ENCODE data around the gene CD247.

Gene CD247

DNA sequence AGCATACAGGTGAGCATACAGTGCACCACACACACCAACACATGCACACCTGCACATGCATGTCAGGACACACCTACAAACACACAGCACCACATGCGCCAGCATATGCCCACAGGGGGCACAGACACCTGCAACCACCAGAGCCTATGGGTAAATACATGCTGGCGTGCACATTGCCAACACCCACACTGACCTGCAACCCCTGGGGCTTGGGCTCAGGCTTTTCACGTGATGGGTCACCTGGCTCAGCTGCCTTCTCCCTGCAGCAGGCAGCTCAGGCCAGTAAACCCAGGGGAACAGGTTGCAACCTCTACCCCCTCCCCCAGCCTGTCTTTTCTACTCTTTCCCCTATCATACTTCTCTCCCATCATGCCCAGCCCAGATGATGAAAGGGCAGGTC, 8.1 kb downstream of the CD247 start:
- no peak for DNase-seq

GRCh38 chr1:167509587-167509986, 8.7 kb downstream of the CD247 start:
- no peak for DNase-seq

- DNase-seq, result no peak
Observed at GRCh38 chr1:167507719-167508118, 10.6 kb downstream of the CD247 start.

GRCh38 chr1:167504467-167504827, 13.9 kb downstream of the CD247 start:
- DNase-seq, result no peak

DNA sequence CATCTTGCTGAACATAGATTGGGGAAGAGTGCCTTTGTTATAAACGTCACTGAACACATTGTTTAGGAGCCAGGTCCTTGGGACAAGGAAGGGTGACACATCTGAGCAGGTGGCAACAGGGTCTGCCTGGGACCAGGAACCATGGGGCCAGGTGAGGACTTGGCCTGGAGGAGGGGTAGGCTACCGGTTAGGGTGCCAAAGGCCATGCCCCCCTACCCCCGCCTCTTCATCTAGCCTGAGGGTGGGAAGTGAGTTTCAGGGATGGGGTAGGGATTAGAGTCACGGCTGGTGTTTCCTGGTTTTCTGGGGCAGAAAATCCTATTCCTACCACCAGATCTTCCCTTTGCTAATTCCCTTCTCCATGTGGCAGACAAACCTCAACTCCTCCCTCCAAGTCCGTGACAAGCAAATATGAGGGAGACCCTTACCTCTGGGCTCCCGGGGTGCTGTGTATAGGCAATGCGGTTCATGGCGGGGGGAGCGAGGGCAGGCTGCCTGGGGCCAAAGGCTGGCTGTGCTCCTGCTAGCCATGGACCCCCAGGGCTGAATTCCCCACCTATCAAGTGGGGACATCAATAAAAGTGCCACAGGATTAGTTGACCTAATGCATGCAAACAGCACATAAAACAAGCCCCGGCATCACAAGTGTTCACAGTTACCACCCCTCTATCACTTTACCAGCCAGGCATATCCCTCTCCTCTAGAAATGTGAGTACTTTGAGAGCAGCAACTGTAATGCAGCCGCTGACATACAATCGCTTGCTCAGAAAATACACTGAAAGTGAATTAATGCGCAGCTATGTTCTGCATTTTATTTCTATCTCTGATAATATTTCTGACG, 14.5 kb downstream of the CD247 start:
- peak; percentile 59 for DNase-seq

- no peak for DNase-seq
Observed at GRCh38 chr1:167502719-167503462, 15.4 kb downstream of the CD247 start.

GRCh38 chr1:167502192-167502551, 16.2 kb downstream of the CD247 start:
- no peak for DNase-seq

DNA sequence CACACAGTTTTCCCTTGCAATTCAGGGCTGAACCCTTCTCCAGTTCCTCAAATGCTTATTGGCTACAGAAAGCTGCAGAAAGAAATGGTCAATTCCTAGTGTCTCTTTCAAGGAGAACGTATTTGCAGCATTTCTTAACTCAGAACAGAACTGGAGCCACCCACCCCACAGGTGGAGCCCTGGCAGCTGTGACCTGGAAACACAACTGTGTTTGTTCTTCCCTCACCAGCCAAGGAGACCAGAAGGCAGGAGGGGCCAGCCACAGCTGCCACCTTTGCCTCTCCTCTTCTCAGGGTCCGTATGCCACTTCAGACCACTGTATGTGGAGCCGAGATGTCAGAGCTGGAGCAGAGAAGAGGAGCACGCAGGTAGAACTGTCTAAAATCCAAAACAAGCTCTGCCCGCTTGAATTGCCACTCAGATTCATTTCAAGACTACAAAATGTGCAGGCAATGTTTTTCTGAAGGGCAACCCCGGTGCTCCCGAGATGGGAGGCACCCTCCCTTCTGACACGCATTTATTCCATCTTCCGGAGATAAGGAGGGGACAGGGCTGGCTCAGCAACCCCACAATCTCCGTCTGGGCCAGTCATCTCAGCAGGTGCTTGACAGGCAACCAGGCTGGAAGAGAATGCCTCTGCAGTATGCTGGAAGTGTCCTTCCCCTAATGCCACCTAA, 16.7 kb downstream of the CD247 start:
- DNase-seq, result no peak

- no peak for DNase-seq
Observed at GRCh38 chr1:167500283-167500860, 18.0 kb downstream of the CD247 start.

DNA sequence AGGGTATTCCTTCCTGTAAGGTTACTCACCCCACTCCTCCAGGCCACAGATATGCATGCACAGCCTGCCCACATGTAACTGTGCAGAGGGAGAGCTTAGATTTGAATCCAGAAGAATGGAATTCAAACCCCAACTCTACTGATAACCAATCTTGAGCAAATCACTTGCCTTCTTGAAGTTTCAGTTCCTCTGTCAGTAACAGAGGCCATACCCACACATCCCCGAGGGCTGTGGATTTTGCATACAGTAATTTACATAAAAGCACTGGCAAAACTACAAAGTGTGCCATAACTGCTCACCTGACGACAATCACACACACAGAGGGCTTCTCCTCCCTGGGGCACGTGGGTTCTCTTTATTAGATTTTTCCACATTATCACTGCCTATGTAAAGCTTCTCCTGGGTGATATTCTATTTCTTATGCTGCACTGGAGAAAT, 18.6 kb downstream of the CD247 start:
- no peak for DNase-seq

GRCh38 chr1:167499106-167499505, 19.2 kb downstream of the CD247 start:
- DNase-seq, result no peak

DNA sequence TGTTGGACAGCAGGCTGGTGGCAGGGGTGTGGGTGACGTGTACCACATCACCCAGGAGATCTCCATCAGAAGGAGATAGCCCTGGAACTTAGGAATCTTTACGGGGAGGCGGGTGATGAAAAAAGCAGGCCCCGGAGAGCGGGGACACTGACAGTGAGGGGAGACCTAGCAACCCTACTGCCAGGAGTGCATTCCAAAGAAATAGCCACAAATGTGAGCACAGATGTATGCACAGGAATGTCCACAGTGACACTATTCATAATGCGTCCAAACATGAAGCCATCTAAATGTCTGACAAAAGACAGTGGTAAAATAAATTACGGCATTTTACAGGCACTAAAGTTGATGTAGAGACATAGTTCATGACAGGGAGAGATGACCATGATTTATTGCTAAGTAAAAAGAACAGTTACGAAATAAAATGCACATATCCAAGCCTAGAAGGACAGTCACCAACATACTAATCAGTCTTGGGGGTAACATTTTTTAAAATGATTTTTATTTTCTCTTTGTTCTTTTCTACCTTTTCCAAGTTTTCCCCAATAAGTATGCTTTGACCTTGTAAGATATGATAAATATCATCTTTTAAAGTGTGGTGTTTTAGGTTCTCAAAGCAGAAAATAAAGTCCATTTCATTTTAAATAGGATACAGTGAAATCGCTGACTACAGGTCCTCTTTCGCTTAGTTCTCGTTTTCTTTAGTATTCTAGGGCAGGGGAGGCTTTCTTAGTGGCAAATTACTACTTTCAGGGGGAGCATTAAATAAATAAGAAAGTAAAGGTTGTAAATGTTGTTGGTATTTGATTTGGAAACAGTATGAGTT, 21.3 kb downstream of the CD247 start:
- DNase-seq, result no peak

GRCh38 chr1:167493372-167493771, 25.0 kb downstream of the CD247 start:
- DNase-seq, result no peak

DNA sequence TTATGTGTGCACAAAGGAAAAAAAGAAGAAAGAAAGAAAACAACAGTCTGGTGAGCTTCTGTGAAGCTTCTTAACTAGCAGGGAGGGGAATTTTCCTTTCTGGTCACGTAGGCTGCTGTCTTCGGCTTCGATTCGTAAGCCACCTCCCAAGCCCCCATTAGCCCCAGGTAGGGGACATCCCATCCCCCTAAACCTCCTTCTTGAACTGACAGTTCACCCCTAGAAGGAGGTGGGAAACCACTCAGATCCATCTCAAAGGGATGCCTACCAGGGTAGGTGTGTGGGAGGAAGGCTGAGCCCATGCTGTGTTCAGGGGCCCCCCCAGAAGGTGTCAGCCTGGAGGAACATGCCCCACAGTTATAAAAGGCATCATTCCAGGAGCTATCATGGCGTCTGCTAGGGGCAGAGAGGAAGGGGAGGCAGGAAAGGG, 25.8 kb downstream of the CD247 start:
- DNase-seq, result no peak

- DNase-seq, result peak; percentile 28
Observed at GRCh38 chr1:167491586-167492461, 26.5 kb downstream of the CD247 start.

- DNase-seq, result no peak
Observed at GRCh38 chr1:167490765-167491164, 27.6 kb downstream of the CD247 start.

GRCh38 chr1:167489571-167490340, 28.6 kb downstream of the CD247 start:
- peak; percentile 53 for DNase-seq

DNA sequence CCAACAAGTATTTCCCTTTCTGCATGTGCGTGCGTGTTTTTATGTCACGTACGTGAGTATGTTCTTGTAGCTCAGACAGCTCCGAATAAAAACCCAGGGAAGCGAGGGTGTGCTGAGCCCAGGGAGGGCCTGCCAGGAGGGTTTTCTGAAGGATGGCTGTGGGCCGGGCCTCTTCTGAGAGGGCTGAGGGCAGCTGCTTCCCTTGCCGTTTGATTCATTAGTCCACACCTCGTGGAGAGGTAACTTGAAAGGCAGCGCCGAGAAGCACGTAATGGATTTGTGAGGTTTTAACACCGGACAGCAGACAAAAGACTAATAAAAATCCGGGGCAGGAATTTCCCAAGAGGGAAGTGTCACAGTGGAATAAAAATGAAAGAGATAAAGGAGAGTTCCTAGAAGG, 29.5 kb downstream of the CD247 start:
- peak; percentile 34 for DNase-seq

DNA sequence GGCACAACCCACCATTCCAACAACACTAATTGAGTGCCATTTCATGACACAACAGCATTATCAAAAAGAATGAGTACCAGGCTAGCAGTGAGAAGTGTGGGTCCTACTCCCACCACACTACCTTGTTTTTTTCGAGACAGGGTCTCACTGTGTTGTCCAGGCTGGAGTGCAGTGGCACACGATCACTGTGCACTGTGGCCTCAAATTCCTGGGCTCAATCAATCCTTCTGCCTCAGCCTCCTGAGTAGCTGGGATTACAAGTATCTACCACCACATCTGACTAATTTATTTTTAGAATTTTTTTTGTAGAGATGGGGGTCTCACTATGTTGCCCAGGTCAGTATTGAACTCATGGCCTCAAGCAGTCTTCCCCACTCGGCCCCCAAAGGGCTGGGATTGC, 30.7 kb downstream of the CD247 start:
- DNase-seq, result no peak

GRCh38 chr1:167486090-167486824, 32.1 kb downstream of the CD247 start:
- no peak for DNase-seq

Measured in DMS79 treated with DMSO at 0.1 percent for 48 hours (cell line).